ENCODE results near the gene POU6F2. TPM values are rescaled to one million over a fixed set of nuclear protein-coding genes. Genes with fewer than 3 reads are reported as not detected.

POU6F2 gene
- total RNA-seq, 4 donors from 2014 or later: not detected

DNA sequence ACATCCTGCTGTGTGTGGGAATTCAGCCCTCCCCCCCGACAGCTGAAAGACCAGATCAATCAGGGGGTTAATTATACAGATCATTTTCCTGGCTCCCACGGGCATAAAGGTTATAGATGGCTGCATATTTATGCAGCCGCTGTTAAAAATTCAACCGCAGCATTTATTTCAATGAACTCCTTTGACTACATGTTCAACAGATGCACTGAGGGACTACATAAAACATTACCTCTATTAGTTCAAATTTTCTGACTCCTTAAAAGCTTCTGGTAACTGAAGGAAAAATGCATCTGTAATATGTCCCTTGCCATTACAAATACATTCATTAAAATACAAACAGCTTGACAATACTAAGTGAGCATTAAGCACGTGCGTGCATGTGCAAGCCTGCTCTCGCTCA is 538.8 kb downstream of the POU6F2 start:
- peaks cover 5% of the 10 kb centered on the region for H3K4me1 ChIP-seq
- no peak for DNase-seq (ENCODE audit: low spot score in 2 of 2)
- no peaks in the 10 kb centered on the region for H3K27me3 ChIP-seq
- no peaks in the 10 kb centered on the region for H3K36me3 ChIP-seq
- H3K27ac ChIP-seq: no peak overlapping the region
- no peak overlapping the region for H3K4me3 ChIP-seq
- no peak for TF ChIP-seq EP300 (IDR thresholded peaks at IDR 0.05)
- TF ChIP-seq POLR2A (IDR thresholded peaks at IDR 0.05): no peak
- TF ChIP-seq POLR2AphosphoS5 (IDR thresholded peaks at IDR 0.05): no peak
- TF ChIP-seq, protein P1, sequence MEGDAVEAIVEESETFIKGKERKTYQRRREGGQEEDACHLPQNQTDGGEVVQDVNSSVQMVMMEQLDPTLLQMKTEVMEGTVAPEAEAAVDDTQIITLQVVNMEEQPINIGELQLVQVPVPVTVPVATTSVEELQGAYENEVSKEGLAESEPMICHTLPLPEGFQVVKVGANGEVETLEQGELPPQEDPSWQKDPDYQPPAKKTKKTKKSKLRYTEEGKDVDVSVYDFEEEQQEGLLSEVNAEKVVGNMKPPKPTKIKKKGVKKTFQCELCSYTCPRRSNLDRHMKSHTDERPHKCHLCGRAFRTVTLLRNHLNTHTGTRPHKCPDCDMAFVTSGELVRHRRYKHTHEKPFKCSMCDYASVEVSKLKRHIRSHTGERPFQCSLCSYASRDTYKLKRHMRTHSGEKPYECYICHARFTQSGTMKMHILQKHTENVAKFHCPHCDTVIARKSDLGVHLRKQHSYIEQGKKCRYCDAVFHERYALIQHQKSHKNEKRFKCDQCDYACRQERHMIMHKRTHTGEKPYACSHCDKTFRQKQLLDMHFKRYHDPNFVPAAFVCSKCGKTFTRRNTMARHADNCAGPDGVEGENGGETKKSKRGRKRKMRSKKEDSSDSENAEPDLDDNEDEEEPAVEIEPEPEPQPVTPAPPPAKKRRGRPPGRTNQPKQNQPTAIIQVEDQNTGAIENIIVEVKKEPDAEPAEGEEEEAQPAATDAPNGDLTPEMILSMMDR (IDR thresholded peaks at IDR 0.05): no peak
- WGBS: 65% methylated on average over 7 of the region's 7 CpGs
- no peaks in the 10 kb centered on the region for H3K9me3 ChIP-seq

DNA sequence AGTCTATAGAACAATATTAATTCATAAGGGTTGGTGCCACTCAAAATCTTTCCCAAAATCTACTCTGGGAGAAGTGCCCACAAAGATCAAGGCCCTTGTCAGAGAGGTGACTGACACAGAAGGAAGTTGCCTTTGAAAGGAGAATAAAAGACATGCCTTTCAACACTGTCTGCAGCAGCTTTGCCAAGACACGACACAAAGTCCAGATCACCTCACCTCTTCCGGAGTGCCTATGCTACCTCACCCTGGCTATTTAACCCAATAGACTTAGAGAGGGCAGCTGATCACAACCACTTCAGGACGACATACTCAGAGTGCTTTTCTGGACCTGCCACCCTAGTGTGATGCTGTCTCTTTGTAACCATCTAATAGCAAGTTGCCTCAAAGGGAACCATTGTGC is 539.5 kb downstream of the POU6F2 start:
- no peak overlapping the region for H3K4me3 ChIP-seq
- TF ChIP-seq, protein P1 (IDR thresholded peaks at IDR 0.05): no peak
- TF ChIP-seq EP300 (IDR thresholded peaks at IDR 0.05) (no peak), POLR2A (IDR thresholded peaks at IDR 0.05) (no peak), POLR2AphosphoS5 (IDR thresholded peaks at IDR 0.05) (no peak)
- no peaks in the 10 kb centered on the region for H3K9me3 ChIP-seq
- WGBS: 60% methylated on average over 3 of the region's 3 CpGs
- no peaks in the 10 kb centered on the region for H3K27me3 ChIP-seq
- no peaks in the 10 kb centered on the region for H3K36me3 ChIP-seq
- H3K27ac ChIP-seq: no peak overlapping the region
- H3K4me1 ChIP-seq: peaks cover 5% of the 10 kb centered on the region
- no peak for DNase-seq (ENCODE audit: low spot score in 2 of 2)

Other genes with a start within 250 kb of the POU6F2 start
- 10 to 100 TPM; 28.6 to 65.5 (median 38.1) TPM for gene VPS41, start 68.7 kb upstream of the POU6F2 start, total RNA-seq

All from suprapubic skin (tissue), 4 donors.